ENCODE data around the gene POR. TPM values are rescaled to one million over a fixed set of nuclear protein-coding genes. Genes with fewer than 3 reads are reported as not detected.
"Not testable (repeated sequence)": the region's sequence is repeated elsewhere in the genome, so short reads cannot be mapped to it uniquely, and the experiment has no call there.

The POR gene
- total RNA-seq, 4 donors from 2014 or later: 37.8 to 71.4 (median 63.6) TPM

DNA sequence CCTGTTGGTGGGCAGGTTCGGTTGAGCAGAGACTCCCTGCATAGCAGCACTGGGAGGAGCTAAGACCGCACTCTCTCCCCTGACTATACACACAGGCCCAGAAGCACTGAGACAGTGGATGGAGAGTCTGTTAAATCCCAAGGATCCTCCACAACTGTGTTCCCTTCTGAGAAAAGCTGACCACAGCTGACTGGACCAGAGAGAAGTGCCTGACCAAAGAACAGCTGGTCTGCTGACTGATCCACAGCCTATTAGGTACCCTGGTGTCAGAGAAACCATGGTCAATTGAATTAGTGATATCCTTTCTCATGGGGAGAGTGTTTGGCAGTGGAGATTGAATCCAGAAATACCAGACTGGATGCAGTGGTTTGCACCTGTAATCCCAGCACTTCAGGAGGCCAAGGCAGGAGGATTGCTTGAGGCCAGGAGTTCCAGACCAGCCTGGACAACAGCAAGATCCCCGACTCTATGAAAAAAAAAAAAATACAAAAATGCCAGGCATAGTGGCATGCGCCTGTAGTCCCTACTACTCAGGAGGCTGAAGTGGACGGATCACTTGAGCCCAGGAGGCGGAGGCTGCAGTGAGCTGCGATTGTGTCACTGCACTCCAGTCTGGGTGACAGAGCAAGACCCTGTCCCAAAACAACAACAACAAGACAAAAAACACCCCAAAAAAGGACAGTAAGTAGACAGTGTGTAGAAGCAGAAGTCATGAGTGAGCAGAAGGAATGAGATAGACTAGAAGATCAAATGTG lies 107.2 kb downstream of the POR start:
- Histone ChIP-seq H3K9me3 (no peaks in the 10 kb centered on the region), H3K36me3 (peaks cover 7 to 33% (median 10%) of the 10 kb centered on the region in 4 donors), H3K27ac (replicated peaks in 1 of 4) (no peak overlapping the region), H3K4me1 (peaks cover 0 to 12% (median 3%) of the 10 kb centered on the region in 4 donors), H3K4me3 (no peak overlapping the region), H3K27me3 (no peaks in the 10 kb centered on the region)
- intact Hi-C loops (cut with DNase I): no loop called here
- no peak for DNase-seq (ENCODE audit: extremely low spot score)
- WGBS: 96% methylated on average over 7 of the region's 7 CpGs
- no peak for TF ChIP-seq POLR2AphosphoS5 (IDR thresholded peaks at IDR 0.05)
- TF ChIP-seq EP300 (IDR thresholded peaks at IDR 0.05): no peak
- TF ChIP-seq, protein P1, sequence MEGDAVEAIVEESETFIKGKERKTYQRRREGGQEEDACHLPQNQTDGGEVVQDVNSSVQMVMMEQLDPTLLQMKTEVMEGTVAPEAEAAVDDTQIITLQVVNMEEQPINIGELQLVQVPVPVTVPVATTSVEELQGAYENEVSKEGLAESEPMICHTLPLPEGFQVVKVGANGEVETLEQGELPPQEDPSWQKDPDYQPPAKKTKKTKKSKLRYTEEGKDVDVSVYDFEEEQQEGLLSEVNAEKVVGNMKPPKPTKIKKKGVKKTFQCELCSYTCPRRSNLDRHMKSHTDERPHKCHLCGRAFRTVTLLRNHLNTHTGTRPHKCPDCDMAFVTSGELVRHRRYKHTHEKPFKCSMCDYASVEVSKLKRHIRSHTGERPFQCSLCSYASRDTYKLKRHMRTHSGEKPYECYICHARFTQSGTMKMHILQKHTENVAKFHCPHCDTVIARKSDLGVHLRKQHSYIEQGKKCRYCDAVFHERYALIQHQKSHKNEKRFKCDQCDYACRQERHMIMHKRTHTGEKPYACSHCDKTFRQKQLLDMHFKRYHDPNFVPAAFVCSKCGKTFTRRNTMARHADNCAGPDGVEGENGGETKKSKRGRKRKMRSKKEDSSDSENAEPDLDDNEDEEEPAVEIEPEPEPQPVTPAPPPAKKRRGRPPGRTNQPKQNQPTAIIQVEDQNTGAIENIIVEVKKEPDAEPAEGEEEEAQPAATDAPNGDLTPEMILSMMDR (IDR thresholded peaks at IDR 0.05): no peak

DNA sequence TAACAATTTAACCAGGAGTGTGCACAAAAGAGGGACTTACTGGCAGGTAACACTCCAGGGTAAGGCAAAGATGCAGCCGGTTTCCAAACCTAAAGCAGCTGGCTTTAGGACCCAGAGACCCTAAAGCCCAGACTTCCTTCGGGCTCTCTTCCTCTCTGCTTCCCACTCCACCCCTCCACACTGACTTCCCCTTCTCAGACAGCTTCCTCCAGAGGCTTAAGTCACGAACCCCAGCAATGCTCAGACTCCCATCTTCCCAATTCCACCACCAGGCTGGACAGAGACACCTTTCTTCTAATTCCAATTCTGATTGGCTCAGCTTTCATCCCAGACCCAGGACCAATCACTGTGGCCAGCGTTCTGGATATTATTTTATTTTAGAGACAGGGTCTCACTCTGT lies 108.0 kb downstream of the POR start:
- TF ChIP-seq EP300 (IDR thresholded peaks at IDR 0.05): no peak
- no peak for TF ChIP-seq POLR2A (IDR thresholded peaks at IDR 0.05; ENCODE audit: low read depth)
- TF ChIP-seq, protein P1 (IDR thresholded peaks at IDR 0.05): no peak
- TF ChIP-seq POLR2AphosphoS5 (IDR thresholded peaks at IDR 0.05): no peak
- Histone ChIP-seq H3K27ac (replicated peaks in 1 of 4) (no peak overlapping the region), H3K4me3 (no peak overlapping the region), H3K9me3 (no peaks in the 10 kb centered on the region), H3K4me1 (peaks cover 0 to 12% (median 3%) of the 10 kb centered on the region in 4 donors), H3K27me3 (no peaks in the 10 kb centered on the region), H3K36me3 (peaks cover 7 to 38% (median 13%) of the 10 kb centered on the region in 4 donors)
- no peak for DNase-seq (ENCODE audit: extremely low spot score)
- intact Hi-C loops (cut with DNase I): no loop called here
- 42% methylated on average over 4 of the region's 4 CpGs for WGBS

DNA sequence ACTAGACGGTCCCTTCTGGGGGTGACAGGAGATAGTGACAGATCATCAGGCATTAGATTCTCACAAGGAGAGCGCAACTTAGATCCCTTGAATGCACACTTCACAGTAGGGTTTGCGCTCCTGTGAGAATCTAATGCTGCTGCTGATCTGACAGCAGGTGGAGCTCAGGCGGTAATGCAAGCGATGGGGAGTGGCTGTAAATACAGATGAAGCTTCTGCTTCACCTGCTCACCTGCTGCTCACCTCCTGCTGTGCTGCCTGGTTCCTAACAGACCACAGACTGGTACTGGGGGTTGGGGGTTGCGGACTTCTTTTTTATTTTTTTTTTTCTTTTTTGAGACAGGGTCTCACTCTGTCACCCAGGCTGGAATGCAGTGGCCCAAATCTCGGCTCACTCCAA lies 114.7 kb downstream of the POR start:
- H3K4me1 ChIP-seq; H3K4me3 ChIP-seq; H3K27me3 ChIP-seq; H3K9me3 ChIP-seq; DNase-seq (ENCODE audit: extremely low spot score); H3K27ac ChIP-seq (replicated peaks in 1 of 4); intact Hi-C loops (cut with DNase I): not testable (repeated sequence)
- peaks cover 5 to 30% (median 12%) of the 10 kb centered on the region in 4 donors for H3K36me3 ChIP-seq
- 96% methylated on average over 7 of the region's 7 CpGs for WGBS

DNA sequence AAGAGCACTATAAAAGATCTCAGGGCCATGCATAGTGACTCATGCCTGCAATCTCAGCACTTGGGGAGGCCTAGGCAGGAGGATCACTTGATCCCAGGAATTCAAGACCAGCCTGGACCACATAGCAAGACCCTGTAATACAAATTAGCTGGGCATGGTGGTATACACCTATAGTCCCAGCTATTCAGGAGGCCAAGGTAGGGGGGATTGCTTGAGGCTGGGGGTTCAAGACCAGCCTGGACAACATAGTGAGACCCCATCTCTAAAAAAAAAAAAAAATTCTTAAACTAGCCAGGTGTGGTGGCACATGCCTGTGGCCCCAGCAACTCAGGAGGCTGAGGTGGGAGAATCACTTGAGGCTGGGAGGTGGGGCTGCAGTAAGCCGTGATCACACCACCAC lies 117.0 kb downstream of the POR start:
- no peaks in the 10 kb centered on the region for H3K9me3 ChIP-seq
- H3K4me1 ChIP-seq: peaks cover 0 to 1% (median under 1%) of the 10 kb centered on the region in 4 donors
- H3K27ac ChIP-seq (replicated peaks in 1 of 4): no peak overlapping the region
- no peaks in the 10 kb centered on the region for H3K27me3 ChIP-seq
- 100% methylated on average over 1 of the region's 1 CpG for WGBS
- peaks cover 5 to 28% (median 12%) of the 10 kb centered on the region in 4 donors for H3K36me3 ChIP-seq
- intact Hi-C loops (cut with DNase I): no loop called here
- no peak for DNase-seq (ENCODE audit: extremely low spot score)
- TF ChIP-seq EP300 (IDR thresholded peaks at IDR 0.05): no peak
- no peak for TF ChIP-seq POLR2AphosphoS5 (IDR thresholded peaks at IDR 0.05)
- TF ChIP-seq POLR2A (IDR thresholded peaks at IDR 0.05; ENCODE audit: low read depth): no peak
- TF ChIP-seq, protein P1 (IDR thresholded peaks at IDR 0.05): no peak
- no peak overlapping the region for H3K4me3 ChIP-seq

Small RNAs within 50 kb of the gene (small RNA-seq; reads per million reads assigned to genes)
- gene SNORA14A: 0.67 to 7.2 (median 2.0) reads per million in 3 donors

Other genes starting within 250 kb of the POR start
- 10 to 100 TPM; 15.8 to 33.2 (median 22.8) TPM for gene HIP1, start 176.2 kb upstream of the POR start, total RNA-seq
- 1 to 10 TPM in 2 of 4 donors, not detected in 2; 1.2 to 2.0 TPM for gene CCL26, start 142.9 kb upstream of the POR start, total RNA-seq
- under 1 TPM in 1 of 4 donors, not detected in 3; 0.99 TPM for gene CCL24, start 101.3 kb upstream of the POR start, total RNA-seq
- gene RHBDD2, start 36.1 kb upstream of the POR start, total RNA-seq: 10 to 100 TPM; 19.1 to 40.2 (median 32.6) TPM
- 10 to 100 TPM; 23.2 to 37.8 (median 31.2) TPM for gene TMEM120A, start 79.4 kb downstream of the POR start, total RNA-seq
- gene STYXL1, start 132.8 kb downstream of the POR start, total RNA-seq: 10 to 100 TPM; 13.9 to 20.0 (median 17.9) TPM
- gene MDH2, start 133.0 kb downstream of the POR start, total RNA-seq: 100 to 1,000 TPM in 2 of 4 donors, 10 to 100 TPM in 2; 91.3 to 181 (median 105) TPM

All from esophagus muscularis mucosa (tissue), 4 donors.